Endothelial cell of umbilical vein (primary cell): ENCODE results near the gene DYRK1A. TPM values are rescaled to one million over a fixed set of nuclear protein-coding genes. Genes with fewer than 3 reads are reported as not detected.

Source experiments
- BruUV-seq: library from RNA; stranded (reverse); fragments of 400-500 nt; replicated peaks from 2 replicates; lab custom pipeline; 2021; lab: Mats Ljungman, UMichigan
- CTCF ChIA-PET: fragments of 300-600, 350-600 bp; sonication (Branson Sonifier 250); formaldehyde crosslinking; loops from one replicate; lab custom pipeline; 2021; ENCODE audit warnings: antibody characterized with exemption, inconsistent platforms; lab: Charles Lee
- POLR2A ChIA-PET: fragments of 300-600, 350-600 bp; sonication (Branson Sonifier 250); formaldehyde crosslinking; loops from one replicate; lab custom pipeline; 2021; ENCODE audit warnings: antibody characterized with exemption, inconsistent platforms; lab: Charles Lee
- DNase-seq: peaks from one replicate; pipeline ENCODE4 v3.0.0-alpha.2; 2011; ENCODE audit warnings: low read depth, low spot score
- FAIRE-seq: peaks from 2 replicates; lab custom pipeline; 2011; peaks lifted over from hg19 to GRCh38; lab: Jason Lieb, UNC
- H2AFZ ChIP-seq: 2 replicates; pipeline ENCODE4 v1.6.0; 2012; ENCODE audit warnings: low read depth, low read length, control low read depth, inconsistent platforms
- H3K27ac ChIP-seq: 2 replicates; pipeline ENCODE4 v1.5.1; 2011; ENCODE audit warnings: low read depth, mild to moderate bottlenecking, control low read depth, low read length, moderate library complexity; ENCODE audit not compliant: insufficient read depth
- H3K27me3 ChIP-seq, 2 experiments: 2 replicates each; pipeline versions ENCODE4 v1.6.0 to v1.6.1; 2011; ENCODE audit warnings: low read length in 2 of 2, mixed read lengths in 1 of 2; ENCODE audit not compliant: control insufficient read depth in 2 of 2, insufficient read depth in 2 of 2
- H3K36me3 ChIP-seq, 2 experiments: 2 replicates in 1 of 2; 3 replicates in 1 of 2; pipeline ENCODE4 v1.5.1; 2011; ENCODE audit warnings: low read length in 2 of 2, mild to moderate bottlenecking in 1 of 2, moderate library complexity in 1 of 2; ENCODE audit not compliant: control insufficient read depth in 2 of 2, insufficient read depth in 2 of 2; ENCODE audit errors: extremely low read depth in 1 of 2
- H3K4me1 ChIP-seq: 3 replicates; pipeline ENCODE4 v1.5.1; 2011; ENCODE audit warnings: mild to moderate bottlenecking, low read length; ENCODE audit not compliant: control insufficient read depth, insufficient read depth; ENCODE audit errors: extremely low read depth
- H3K4me2 ChIP-seq: 2 replicates; pipeline ENCODE4 v1.6.1; 2011; ENCODE audit warnings: low read length, control low read depth, mixed read lengths; ENCODE audit not compliant: insufficient read depth
- H3K4me3 ChIP-seq, 3 experiments: fragments of 200-600 bp in 1 of 3; sonication (generic), shearing (Covaris generic) in 1 of 3; replicated peaks in 1 of 3; 2 replicates each; pipeline ENCODE4 v1.5.1; 2011 to 2016; ENCODE audit warnings: control low read depth in 3 of 3, low read length in 3 of 3, mild to moderate bottlenecking in 2 of 3, inconsistent platforms in 1 of 3, low read depth in 1 of 3, moderate library complexity in 1 of 3; ENCODE audit not compliant: insufficient read depth in 1 of 3
- H3K79me2 ChIP-seq: 2 replicates; pipeline ENCODE4 v1.6.0; 2012; ENCODE audit warnings: low read length, inconsistent platforms; ENCODE audit not compliant: control insufficient read depth, insufficient read depth
- H3K9ac ChIP-seq: replicated peaks from 2 replicates; pipeline ENCODE3; 2011; ENCODE audit warnings: low read length, control low read depth; ENCODE audit not compliant: insufficient read depth; ENCODE audit errors: extremely low read depth
- H3K9me1 ChIP-seq: replicated peaks from 3 replicates; pipeline ENCODE4 v1.6.0; 2011; ENCODE audit warnings: mild to moderate bottlenecking, low read length; ENCODE audit not compliant: control insufficient read depth, insufficient read depth; ENCODE audit errors: extremely low read depth
- H3K9me3 ChIP-seq: replicated peaks from 2 replicates; pipeline ENCODE4 v1.5.1; 2012; ENCODE audit warnings: low read length, inconsistent platforms; ENCODE audit not compliant: control insufficient read depth, insufficient read depth
- H4K20me1 ChIP-seq: replicated peaks from 2 replicates; pipeline ENCODE3; 2011; ENCODE audit warnings: mild to moderate bottlenecking, low read length; ENCODE audit not compliant: control insufficient read depth, insufficient read depth; ENCODE audit errors: extremely low read depth
- EZH2 ChIP-seq: IDR thresholded peaks from 2 replicates; pipeline ENCODE4 v1.6.1; 2012; ENCODE audit warnings: borderline replicate concordance, low read depth, mild to moderate bottlenecking, moderate library complexity, low read length, inconsistent platforms; ENCODE audit not compliant: severe bottlenecking
- FOS ChIP-seq: IDR thresholded peaks from 2 replicates; pipeline ENCODE4 v1.6.1; 2011; ENCODE audit warnings: mild to moderate bottlenecking, low read length, moderate library complexity, borderline replicate concordance; ENCODE audit not compliant: insufficient read depth
- GATA2 ChIP-seq: IDR thresholded peaks from 2 replicates; pipeline ENCODE4 v1.7.0; 2011; ENCODE audit warnings: low read depth, mild to moderate bottlenecking, moderate library complexity, mixed read lengths, low read length; ENCODE audit not compliant: insufficient read length, insufficient read depth
- JUN ChIP-seq: IDR thresholded peaks from 2 replicates; pipeline ENCODE4 v1.6.1; 2011; ENCODE audit warnings: borderline replicate concordance, low read depth; ENCODE audit not compliant: insufficient read length, insufficient read depth
- MYC ChIP-seq: IDR thresholded peaks from one replicate; pipeline ENCODE4 v1.6.1; 2011; ENCODE audit warnings: mild to moderate bottlenecking, low read depth, low read length
- POLR2A ChIP-seq: IDR thresholded peaks from 2 replicates; pipeline ENCODE4 v1.6.1; 2012; ENCODE audit warnings: low read depth, mild to moderate bottlenecking, control low read depth, low read length
- POLR2AphosphoS5 ChIP-seq: IDR thresholded peaks from 2 replicates; pipeline ENCODE4 v1.6.1; 2012; ENCODE audit warnings: low read depth, mild to moderate bottlenecking, control low read depth, low read length, moderate library complexity; ENCODE audit not compliant: insufficient read depth
- dilution Hi-C: fragments of 300-500 bp; cut with MboI; formaldehyde crosslinking; loops from one replicate; pipeline ENCODE4 v1.15.0; 2019; ENCODE audit warnings: low sequenced_read_pairs; ENCODE audit not compliant: extremely low pct_ligation_motif_present
- intact Hi-C: fragments of 100-400 bp; cut with micrococcal nuclease; formaldehyde crosslinking; loops from one replicate; pipeline ENCODE4 v1.10.0; 2022
- polyA plus RNA-seq, 4 experiments: library from polyadenylated mRNA; depleted of rRNA in 3 of 4; stranded (reverse) in 3 of 4; unstranded in 1 of 4; fragments of >200 nt; gene quantifications; 2 replicates each; pipeline versions ENCODE4 v1.2.1 to v1.2.3, GENCODE V29; 2011 to 2012; ENCODE audit warnings: missing spikeins in 1 of 4
- total RNA-seq: library from RNA; stranded (reverse); gene quantifications from 2 replicates; pipeline ENCODE4 v1.2.3, GENCODE V29; 2021
- TF ChIP-seq, protein P1 (sequence below): IDR thresholded peaks from 2 replicates; pipeline ENCODE4 v1.6.1; 2011; ENCODE audit not compliant: insufficient read depth, insufficient read length
- TF ChIP-seq, protein P2 (sequence below), 2 donors: IDR thresholded peaks; 1 replicate in 1 of 2; 2 replicates in 1 of 2; pipeline ENCODE4 v1.5.1; 2011; ENCODE audit warnings: low read length in 2 of 2, mild to moderate bottlenecking in 2 of 2, moderate library complexity in 2 of 2, control low read depth in 1 of 2, inconsistent platforms in 1 of 2, low read depth in 1 of 2; ENCODE audit not compliant: insufficient read depth in 1 of 2; ENCODE audit errors: extremely low read depth in 1 of 2

Gene DYRK1A
- total and polyA plus RNA-seq, 2 donors (not counting 3 experiments of a cell fraction or from before 2014, with no cell fraction given): 51.8 to 53.7 TPM

DNA sequence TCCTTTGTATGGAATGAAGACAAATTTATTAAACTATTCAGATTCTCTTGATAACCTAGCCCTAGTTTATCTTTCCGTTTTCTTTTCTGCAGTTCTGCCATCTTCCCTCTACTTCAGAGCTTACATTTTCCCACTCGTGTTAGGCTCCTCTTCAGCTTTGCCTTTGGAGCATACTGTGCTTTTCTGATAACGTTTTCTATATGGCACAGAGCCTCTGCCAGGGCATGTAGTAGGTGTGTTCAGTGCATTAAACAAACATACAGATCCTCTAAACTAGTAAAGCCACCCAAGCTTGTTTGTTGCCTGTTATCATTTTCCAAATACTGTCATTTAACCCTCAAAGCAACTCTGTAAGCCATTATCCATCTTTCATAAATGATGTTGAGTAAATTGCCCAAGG lies 25.1 kb downstream of the DYRK1A start:
- dilution Hi-C loops (no loop called here), intact Hi-C loops (no loop called here)
- peaks cover 99% of the 10 kb centered on the region for H3K79me2 ChIP-seq
- H3K9me3 ChIP-seq: no peaks in the 10 kb centered on the region
- no peaks in the 10 kb centered on the region for H3K4me1 ChIP-seq
- no peaks in the 10 kb centered on the region for H3K9me1 ChIP-seq
- no peak overlapping the region for H2AFZ ChIP-seq
- POLR2A ChIA-PET: no interaction called here
- DNase-seq: no peak
- FAIRE-seq: no peak
- H3K9ac ChIP-seq: no peak overlapping the region
- no peaks in the 10 kb centered on the region for H3K27me3 ChIP-seq
- CTCF ChIA-PET: interaction anchor here (1.4 to 3.0 kb wide), 4 partner anchors 9 to 105 kb away, joined by 3 to 13 read pairs (median 3); no protein-coding TSS in a partner anchor
- H3K4me3 ChIP-seq: no peak overlapping the region
- H4K20me1 ChIP-seq: peaks cover 7% of the 10 kb centered on the region
- TF ChIP-seq, protein P1, sequence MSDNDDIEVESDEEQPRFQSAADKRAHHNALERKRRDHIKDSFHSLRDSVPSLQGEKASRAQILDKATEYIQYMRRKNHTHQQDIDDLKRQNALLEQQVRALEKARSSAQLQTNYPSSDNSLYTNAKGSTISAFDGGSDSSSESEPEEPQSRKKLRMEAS: no peak
- TF ChIP-seq JUN (no peak), GATA2 (no peak), POLR2A (no peak), POLR2AphosphoS5 (no peak), MYC (no peak), FOS (no peak), EZH2 (no peak)
- TF ChIP-seq, protein P2, sequence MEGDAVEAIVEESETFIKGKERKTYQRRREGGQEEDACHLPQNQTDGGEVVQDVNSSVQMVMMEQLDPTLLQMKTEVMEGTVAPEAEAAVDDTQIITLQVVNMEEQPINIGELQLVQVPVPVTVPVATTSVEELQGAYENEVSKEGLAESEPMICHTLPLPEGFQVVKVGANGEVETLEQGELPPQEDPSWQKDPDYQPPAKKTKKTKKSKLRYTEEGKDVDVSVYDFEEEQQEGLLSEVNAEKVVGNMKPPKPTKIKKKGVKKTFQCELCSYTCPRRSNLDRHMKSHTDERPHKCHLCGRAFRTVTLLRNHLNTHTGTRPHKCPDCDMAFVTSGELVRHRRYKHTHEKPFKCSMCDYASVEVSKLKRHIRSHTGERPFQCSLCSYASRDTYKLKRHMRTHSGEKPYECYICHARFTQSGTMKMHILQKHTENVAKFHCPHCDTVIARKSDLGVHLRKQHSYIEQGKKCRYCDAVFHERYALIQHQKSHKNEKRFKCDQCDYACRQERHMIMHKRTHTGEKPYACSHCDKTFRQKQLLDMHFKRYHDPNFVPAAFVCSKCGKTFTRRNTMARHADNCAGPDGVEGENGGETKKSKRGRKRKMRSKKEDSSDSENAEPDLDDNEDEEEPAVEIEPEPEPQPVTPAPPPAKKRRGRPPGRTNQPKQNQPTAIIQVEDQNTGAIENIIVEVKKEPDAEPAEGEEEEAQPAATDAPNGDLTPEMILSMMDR (IDR thresholded peaks at IDR 0.05; ENCODE audit: extremely low read depth in 1 of 2, insufficient read depth in 1 of 2, low read depth in 1 of 2, low read length in 2 of 2): no peak
- BruUV-seq: no TSS peak
- no peaks in the 10 kb centered on the region for H3K36me3 ChIP-seq
- no peak overlapping the region for H3K27ac ChIP-seq
- H3K4me2 ChIP-seq: no peak overlapping the region
